ENCODE data around the gene CPXM1. TPM values are rescaled to one million over a fixed set of nuclear protein-coding genes. Genes with fewer than 3 reads are reported as not detected.
"Not testable (repeated sequence)": the region's sequence is repeated elsewhere in the genome, so short reads cannot be mapped to it uniquely, and the experiment has no call there.

Gene CPXM1
- polyA plus RNA-seq, 3 donors: 0.05 TPM; not detected in 2

- Histone ChIP-seq H3K27me3 (ENCODE audit: control insufficient read depth in 2 of 2, insufficient read depth in 2 of 2, low read length in 2 of 2) (no peaks in the 10 kb centered on the region), H3K9me3 (replicated peaks in 1 of 2; ENCODE audit: control insufficient read depth in 1 of 2, insufficient read depth in 1 of 2, low read length in 2 of 2) (no peaks in the 10 kb centered on the region), H3K4me3 (replicated peaks in 1 of 3; ENCODE audit: low read depth in 2 of 3, low read length in 3 of 3) (no peak overlapping the region), H3K36me3 (replicated peaks in 1 of 2; ENCODE audit: control insufficient read depth in 1 of 2, insufficient read depth in 2 of 2, low read length in 2 of 2) (peaks cover 0 to 20% of the 10 kb centered on the region in 2 donors), H3K79me2 (ENCODE audit: insufficient read depth, low read length) (no peaks in the 10 kb centered on the region), H3K27ac (ENCODE audit: low read depth in 1 of 2, low read length in 2 of 2) (no peak overlapping the region), H4K20me1 (ENCODE audit: insufficient read depth, low read length) (no peaks in the 10 kb centered on the region), H3K4me2 (replicated peaks; ENCODE audit: extremely low read depth, low read length, poor library complexity, severe bottlenecking) (no peak overlapping the region), H3K9ac (ENCODE audit: insufficient read depth, low read length, poor library complexity, severe bottlenecking) (no peak overlapping the region), H3K4me1 (ENCODE audit: control insufficient read depth in 1 of 2, insufficient read depth in 2 of 2, low read length in 2 of 2) (peaks cover 15 to 18% of the 10 kb centered on the region in 2 donors), H2AFZ (ENCODE audit: insufficient read depth, low read depth, low read length, poor library complexity, severe bottlenecking) (no peak overlapping the region)
- Mint-ChIP-seq H3K27ac (peak overlapping the region in 1 of 7 donors; percentile 20), H3K27me3 (ENCODE audit: low read depth in 3 of 3) (peaks cover 3 to 6% (median 5%) of the 10 kb centered on the region in 3 donors), H3K9me3 (no peaks in the 10 kb centered on the region), H3K4me3 (no peak overlapping the region), H3K4me1 (peaks cover 19% of the 10 kb centered on the region), H3K36me3 (peaks cover 17 to 27% of the 10 kb centered on the region in 2 donors)
- WGBS (ENCODE audit: insufficient coverage): no CpG with 5 or more reads among the region's 1 CpG
- TF ChIP-seq, protein P1, sequence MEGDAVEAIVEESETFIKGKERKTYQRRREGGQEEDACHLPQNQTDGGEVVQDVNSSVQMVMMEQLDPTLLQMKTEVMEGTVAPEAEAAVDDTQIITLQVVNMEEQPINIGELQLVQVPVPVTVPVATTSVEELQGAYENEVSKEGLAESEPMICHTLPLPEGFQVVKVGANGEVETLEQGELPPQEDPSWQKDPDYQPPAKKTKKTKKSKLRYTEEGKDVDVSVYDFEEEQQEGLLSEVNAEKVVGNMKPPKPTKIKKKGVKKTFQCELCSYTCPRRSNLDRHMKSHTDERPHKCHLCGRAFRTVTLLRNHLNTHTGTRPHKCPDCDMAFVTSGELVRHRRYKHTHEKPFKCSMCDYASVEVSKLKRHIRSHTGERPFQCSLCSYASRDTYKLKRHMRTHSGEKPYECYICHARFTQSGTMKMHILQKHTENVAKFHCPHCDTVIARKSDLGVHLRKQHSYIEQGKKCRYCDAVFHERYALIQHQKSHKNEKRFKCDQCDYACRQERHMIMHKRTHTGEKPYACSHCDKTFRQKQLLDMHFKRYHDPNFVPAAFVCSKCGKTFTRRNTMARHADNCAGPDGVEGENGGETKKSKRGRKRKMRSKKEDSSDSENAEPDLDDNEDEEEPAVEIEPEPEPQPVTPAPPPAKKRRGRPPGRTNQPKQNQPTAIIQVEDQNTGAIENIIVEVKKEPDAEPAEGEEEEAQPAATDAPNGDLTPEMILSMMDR (IDR thresholded peaks at IDR 0.05): no peak
- peak in 1 of 3 donors; percentile 14 for DNase-seq
- intact Hi-C loops (cut with micrococcal nuclease): loop anchor here in 1 of 2 donors (5.0 kb wide), 1 partner anchor 39 kb away; the partner anchor contains the start of gene PTPRA
Measured at GRCh38 chr20:2833761-2834160, 33.3 kb upstream of the CPXM1 start.

- peaks cover 19% of the 10 kb centered on the region for H3K4me1 Mint-ChIP-seq
- Histone ChIP-seq H3K27me3 (ENCODE audit: control insufficient read depth in 2 of 2, insufficient read depth in 2 of 2, low read length in 2 of 2) (peaks cover 6 to 13% of the 10 kb centered on the region in 2 donors), H3K4me1 (ENCODE audit: control insufficient read depth in 1 of 2, insufficient read depth in 2 of 2, low read length in 2 of 2) (peaks cover 15 to 18% of the 10 kb centered on the region in 2 donors)
- H3K9me3 ChIP-seq (replicated peaks in 1 of 2; ENCODE audit: control insufficient read depth in 1 of 2, insufficient read depth in 1 of 2, low read length in 2 of 2); H4K20me1 ChIP-seq (ENCODE audit: insufficient read depth, low read length); H3K79me2 ChIP-seq (ENCODE audit: insufficient read depth, low read length); H3K27ac ChIP-seq (ENCODE audit: low read depth in 1 of 2, low read length in 2 of 2); H3K9me3 Mint-ChIP-seq; H2AFZ ChIP-seq (ENCODE audit: insufficient read depth, low read depth, low read length, poor library complexity, severe bottlenecking); H3K36me3 ChIP-seq (replicated peaks in 1 of 2; ENCODE audit: control insufficient read depth in 1 of 2, insufficient read depth in 2 of 2, low read length in 2 of 2); H3K4me3 Mint-ChIP-seq; H3K36me3 Mint-ChIP-seq; DNase-seq; H3K9ac ChIP-seq (ENCODE audit: insufficient read depth, low read length, poor library complexity, severe bottlenecking); H3K4me2 ChIP-seq (replicated peaks; ENCODE audit: extremely low read depth, low read length, poor library complexity, severe bottlenecking); H3K4me3 ChIP-seq (replicated peaks in 1 of 3; ENCODE audit: low read depth in 2 of 3, low read length in 3 of 3): not testable (repeated sequence)
- no CpG with 5 or more reads among the region's 7 CpGs for WGBS (ENCODE audit: insufficient coverage)
- H3K27me3 Mint-ChIP-seq (ENCODE audit: low read depth in 3 of 3): peaks cover 4 to 24% (median 9%) of the 10 kb centered on the region in 3 donors
- intact Hi-C loops (cut with micrococcal nuclease): loop anchor here in 1 of 2 donors (5.0 kb wide), 1 partner anchor 41 kb away; the partner anchor contains the start of gene PTPRA
- H3K27ac Mint-ChIP-seq: peak overlapping the region in 1 of 7 donors; percentile 49
Measured at GRCh38 chr20:2831206-2831605, 30.8 kb upstream of the CPXM1 start.
